Gastroesophageal sphincter (tissue), 4 donors: ENCODE data around the gene PNMT. TPM values are rescaled to one million over a fixed set of nuclear protein-coding genes. Genes with fewer than 3 reads are reported as not detected.

ENCODE experiments used
- ATAC-seq: fragments of 150-250 bp; one replicate; pipeline ENCODE4 v1.9.1; 2016; ENCODE audit warnings: mild to moderate bottlenecking, moderate library complexity
- H3K27ac ChIP-seq, 4 donors: fragments of 200-600 bp; sonication (generic) in 3 of 4; 1 replicate in 3 of 4; 2 replicates in 1 of 4; pipeline ENCODE4 v1.5.1; 2016 to 2019
- H3K27me3 ChIP-seq: fragments of 200-600 bp; sonication (generic); one replicate; pipeline ENCODE4 v1.5.1; 2019
- H3K36me3 ChIP-seq, 2 donors: fragments of 200-600 bp; sonication (generic); one replicate each; pipeline ENCODE4 v1.5.1; 2019; ENCODE audit warnings: control low read depth in 1 of 2
- H3K4me1 ChIP-seq, 3 donors: fragments of 200-600 bp; sonication (generic); 1 replicate in 2 of 3; 2 replicates in 1 of 3; pipeline ENCODE4 v1.5.1; 2016 to 2019; ENCODE audit warnings: control low read depth in 2 of 3
- H3K4me3 ChIP-seq, 2 donors: fragments of 200-600 bp; sonication (generic); one replicate each; pipeline ENCODE4 v1.5.1; 2019; ENCODE audit warnings: mild to moderate bottlenecking in 1 of 2, moderate library complexity in 1 of 2
- H3K9me3 ChIP-seq, 3 donors: fragments of 200-600 bp; sonication (generic); one replicate each; pipeline ENCODE4 v1.5.1; 2017 to 2019; ENCODE audit warnings: control low read depth in 2 of 3
- EP300 ChIP-seq: sonication (generic); formaldehyde crosslinking; IDR thresholded peaks from one replicate; pipeline ENCODE4 v1.6.1; 2017; ENCODE audit warnings: antibody characterized with exemption, mild to moderate bottlenecking
- POLR2A ChIP-seq, 2 donors: fragments of 450-650 bp; IDR thresholded peaks; one replicate each; pipeline ENCODE4 v1.6.1; 2017; ENCODE audit warnings: antibody characterized with exemption in 2 of 2, mild to moderate bottlenecking in 2 of 2, moderate library complexity in 1 of 2
- POLR2AphosphoS5 ChIP-seq: sonication (generic); formaldehyde crosslinking; IDR thresholded peaks from one replicate; pipeline ENCODE4 v1.6.1; 2017; ENCODE audit warnings: antibody characterized with exemption
- WGBS, 2 donors: methylation state at CpG; one replicate each; pipeline ENCODE4 v1.1.5; 2018; ENCODE audit warnings: low coverage in 1 of 2; 5-methylcytosine and 5-hydroxymethylcytosine counted together
- total RNA-seq, 4 donors: library from RNA; depleted of rRNA; stranded (reverse); fragments of >200 nt; gene quantifications; one replicate each; pipeline ENCODE4 v1.1.0, GENCODE V29; 2016
- TF ChIP-seq, protein P1 (sequence below), 4 experiments: fragments of 200-600 bp in 2 of 4; fragments of 450-650 bp in 2 of 4; sonication (generic) in 1 of 4; IDR thresholded peaks; one replicate each; pipeline ENCODE4 v1.5.1; 2017 to 2019; ENCODE audit warnings: antibody characterized with exemption in 4 of 4, mild to moderate bottlenecking in 2 of 4, moderate library complexity in 2 of 4

The PNMT gene
- total RNA-seq, 4 donors from 2014 or later = 6.7 to 11.7 (median 7.5) TPM

DNA sequence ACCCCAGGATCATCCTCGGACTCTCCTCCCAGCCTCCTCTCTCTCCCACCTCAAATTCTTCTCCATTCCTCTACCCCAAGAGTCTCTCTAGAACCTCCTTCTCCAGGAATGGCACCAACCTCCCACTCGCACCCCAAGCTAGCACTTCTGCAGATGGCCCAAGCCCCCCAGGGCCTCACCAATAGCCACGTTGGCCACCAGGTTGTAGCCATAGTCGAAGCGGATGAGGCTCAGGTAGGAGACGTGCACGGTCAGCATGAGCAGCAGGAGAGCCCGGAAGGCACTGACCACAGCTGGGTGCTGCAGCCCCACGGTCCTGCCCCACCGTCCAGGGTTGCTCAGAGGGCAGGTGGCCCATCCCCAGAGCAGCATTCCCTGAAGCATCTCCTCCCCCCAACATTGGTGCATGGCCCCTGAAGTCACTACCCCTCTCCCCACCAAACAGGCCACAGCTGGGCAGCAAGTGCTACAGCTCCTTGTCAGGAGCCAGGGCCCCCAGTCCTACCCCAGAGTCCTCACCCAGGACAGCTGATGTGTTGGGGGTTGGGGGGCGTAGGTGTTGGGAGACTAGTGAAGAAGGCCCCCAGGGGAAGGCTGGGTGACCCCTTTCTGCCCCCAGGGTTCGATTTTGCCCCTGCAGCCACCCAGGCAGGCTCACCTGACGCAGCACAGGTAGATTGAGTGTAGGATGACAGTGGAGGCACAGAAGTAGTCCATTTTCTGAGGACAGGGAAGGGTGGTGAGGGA lies 5.3 kb downstream of the PNMT start:
- Histone ChIP-seq H3K4me1 (peaks cover 0 to 53% (median 17%) of the 10 kb centered on the region in 3 donors), H3K36me3 (no peaks in the 10 kb centered on the region), H3K27ac (no peak overlapping the region), H3K9me3 (no peaks in the 10 kb centered on the region), H3K4me3 (no peak overlapping the region), H3K27me3 (peaks cover 35% of the 10 kb centered on the region)
- 0 to 13% methylated on average over 1 of the region's 13 CpGs for WGBS, 2 donors
- no peak for TF ChIP-seq EP300
- TF ChIP-seq POLR2AphosphoS5 = no peak
- no peak for TF ChIP-seq POLR2A (IDR thresholded peaks at IDR 0.05)
- TF ChIP-seq, protein P1, sequence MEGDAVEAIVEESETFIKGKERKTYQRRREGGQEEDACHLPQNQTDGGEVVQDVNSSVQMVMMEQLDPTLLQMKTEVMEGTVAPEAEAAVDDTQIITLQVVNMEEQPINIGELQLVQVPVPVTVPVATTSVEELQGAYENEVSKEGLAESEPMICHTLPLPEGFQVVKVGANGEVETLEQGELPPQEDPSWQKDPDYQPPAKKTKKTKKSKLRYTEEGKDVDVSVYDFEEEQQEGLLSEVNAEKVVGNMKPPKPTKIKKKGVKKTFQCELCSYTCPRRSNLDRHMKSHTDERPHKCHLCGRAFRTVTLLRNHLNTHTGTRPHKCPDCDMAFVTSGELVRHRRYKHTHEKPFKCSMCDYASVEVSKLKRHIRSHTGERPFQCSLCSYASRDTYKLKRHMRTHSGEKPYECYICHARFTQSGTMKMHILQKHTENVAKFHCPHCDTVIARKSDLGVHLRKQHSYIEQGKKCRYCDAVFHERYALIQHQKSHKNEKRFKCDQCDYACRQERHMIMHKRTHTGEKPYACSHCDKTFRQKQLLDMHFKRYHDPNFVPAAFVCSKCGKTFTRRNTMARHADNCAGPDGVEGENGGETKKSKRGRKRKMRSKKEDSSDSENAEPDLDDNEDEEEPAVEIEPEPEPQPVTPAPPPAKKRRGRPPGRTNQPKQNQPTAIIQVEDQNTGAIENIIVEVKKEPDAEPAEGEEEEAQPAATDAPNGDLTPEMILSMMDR (IDR thresholded peaks at IDR 0.05) = no peak
- no peak for ATAC-seq

DNA sequence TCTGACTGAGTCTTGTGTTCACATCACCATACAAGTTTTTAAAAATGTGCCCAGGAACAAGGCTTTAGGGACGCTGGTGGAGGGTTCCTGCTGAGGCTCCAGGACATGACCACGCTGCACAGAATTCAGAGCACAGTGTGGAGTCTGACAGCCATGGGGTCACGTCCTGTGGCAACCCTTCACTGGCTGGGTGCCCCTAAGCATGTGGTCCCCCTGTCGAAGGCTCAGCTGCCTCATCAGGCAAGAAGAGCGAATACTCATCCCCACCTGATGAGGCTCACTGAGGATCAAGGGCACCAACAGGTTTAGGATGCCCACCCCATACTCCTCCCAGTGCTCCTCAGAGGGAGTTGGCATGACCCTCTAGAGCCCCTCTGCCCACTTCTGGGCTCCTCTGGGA lies 5.9 kb downstream of the PNMT start:
- no peak for TF ChIP-seq EP300
- TF ChIP-seq POLR2AphosphoS5 = no peak
- no peak for TF ChIP-seq POLR2A (IDR thresholded peaks at IDR 0.05)
- TF ChIP-seq, protein P1 (IDR thresholded peaks at IDR 0.05) = no peak
- Histone ChIP-seq H3K27ac (no peak overlapping the region), H3K4me1 (peaks cover 0 to 49% (median 17%) of the 10 kb centered on the region in 3 donors), H3K4me3 (no peak overlapping the region), H3K9me3 (no peaks in the 10 kb centered on the region), H3K27me3 (peaks cover 28% of the 10 kb centered on the region), H3K36me3 (peaks cover 0 to 6% of the 10 kb centered on the region in 2 donors)
- 60% methylated on average over 1 of the region's 5 CpGs; no CpG with 5 or more reads in 1 of the 2 donors for WGBS, 2 donors
- no peak for ATAC-seq

DNA sequence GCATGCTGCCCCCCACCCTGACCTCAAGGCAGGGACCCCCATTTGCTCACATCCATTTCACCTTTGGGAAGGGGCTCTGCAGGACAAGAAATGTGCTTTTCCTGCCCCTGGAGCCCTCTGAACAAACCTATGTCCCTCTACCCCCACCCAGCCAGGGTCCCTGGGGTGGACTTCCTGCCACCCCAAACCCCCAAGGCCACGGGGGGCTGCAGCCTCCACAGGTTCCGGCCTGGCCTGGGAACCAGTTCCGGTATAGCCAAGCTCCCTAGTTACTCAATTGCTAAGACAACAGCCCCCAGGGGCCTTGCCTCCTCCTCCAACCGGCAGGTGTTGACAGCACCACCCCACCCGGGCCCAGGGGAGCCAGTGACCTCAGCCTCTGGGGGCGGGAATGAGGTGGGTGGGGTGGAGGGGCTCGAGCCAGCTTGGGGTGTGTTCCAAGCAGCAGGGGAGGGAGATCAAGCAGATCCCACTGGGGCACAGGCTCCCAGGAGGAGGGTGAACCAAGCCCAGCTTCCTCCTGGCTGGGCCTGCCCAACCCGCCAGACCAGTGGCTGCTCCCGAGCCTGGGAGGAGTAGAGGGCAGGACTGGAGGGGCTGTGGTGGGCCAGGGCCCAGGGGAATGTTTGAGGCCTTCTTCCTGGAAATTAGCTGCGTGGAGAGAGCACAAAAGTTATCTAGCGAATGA lies 6.6 kb downstream of the PNMT start:
- TF ChIP-seq, protein P1 (IDR thresholded peaks at IDR 0.05) = no peak
- no peak for TF ChIP-seq EP300
- TF ChIP-seq POLR2A (IDR thresholded peaks at IDR 0.05) = no peak
- no peak for TF ChIP-seq POLR2AphosphoS5
- H3K4me1 ChIP-seq = peaks cover 0 to 48% (median 17%) of the 10 kb centered on the region in 3 donors
- peaks cover 22% of the 10 kb centered on the region for H3K27me3 ChIP-seq
- H3K9me3 ChIP-seq = no peaks in the 10 kb centered on the region
- WGBS, 2 donors = 54 to 100% methylated on average over 1 to 3 of the region's 11 CpGs
- H3K27ac ChIP-seq = peak overlapping the region in 1 of 4 donors; percentile 5
- no peak for ATAC-seq
- H3K4me3 ChIP-seq = no peak overlapping the region
- H3K36me3 ChIP-seq = peaks cover 0 to 13% of the 10 kb centered on the region in 2 donors

DNA sequence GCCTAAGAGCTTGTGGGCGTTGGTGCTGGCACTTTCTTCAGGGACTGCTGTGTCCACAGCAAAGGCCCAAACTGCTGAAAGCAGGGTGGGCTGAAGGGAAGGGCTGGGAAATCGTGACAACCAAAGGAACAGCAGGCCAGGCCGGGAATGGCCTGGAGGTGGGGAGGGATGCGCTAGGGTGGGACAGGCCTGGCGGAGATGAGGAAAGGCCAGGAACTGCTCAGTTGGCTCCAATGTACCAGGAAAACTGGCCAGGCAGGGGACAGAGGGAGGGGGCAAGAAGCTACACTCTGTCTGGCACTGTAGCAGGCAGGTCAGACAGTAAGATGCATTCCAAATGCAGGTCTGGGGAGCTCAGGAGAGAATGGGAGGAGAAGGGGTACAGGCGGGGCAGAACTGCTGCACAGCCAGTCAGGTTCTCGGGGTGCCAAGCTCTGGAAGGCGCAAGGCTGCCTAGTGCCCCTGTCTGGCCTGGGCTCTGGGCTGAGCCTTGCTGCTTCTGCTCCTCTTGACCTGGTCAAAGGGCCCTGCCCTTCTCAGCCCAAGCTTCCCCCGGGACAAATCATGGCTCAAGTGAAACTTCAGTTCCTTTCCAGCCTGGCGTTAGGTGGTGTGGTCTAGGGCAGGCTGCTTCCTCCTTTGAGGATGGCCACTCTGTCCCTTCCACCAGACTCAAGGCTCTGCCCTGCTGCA lies 7.3 kb downstream of the PNMT start:
- TF ChIP-seq EP300 (no peak), POLR2A (IDR thresholded peaks at IDR 0.05) (no peak), POLR2AphosphoS5 (no peak)
- TF ChIP-seq, protein P1 (IDR thresholded peaks at IDR 0.05) = no peak
- peaks cover 0 to 20% of the 10 kb centered on the region in 2 donors for H3K36me3 ChIP-seq
- ATAC-seq = no peak
- H3K4me1 ChIP-seq = peaks cover 0 to 48% (median 17%) of the 10 kb centered on the region in 3 donors
- WGBS, 2 donors = 83 to 100% methylated on average over 1 to 2 of the region's 10 CpGs
- no peaks in the 10 kb centered on the region for H3K9me3 ChIP-seq
- peak overlapping the region in 1 of 4 donors; percentile 5 for H3K27ac ChIP-seq
- H3K4me3 ChIP-seq = no peak overlapping the region
- H3K27me3 ChIP-seq = peaks cover 15% of the 10 kb centered on the region
